Measurements from ENCODE around the gene EPSTI1.
"Not testable (repeated sequence)": the region's sequence is repeated elsewhere in the genome, so short reads cannot be mapped to it uniquely, and the experiment has no call there.

The EPSTI1 gene, protein sequence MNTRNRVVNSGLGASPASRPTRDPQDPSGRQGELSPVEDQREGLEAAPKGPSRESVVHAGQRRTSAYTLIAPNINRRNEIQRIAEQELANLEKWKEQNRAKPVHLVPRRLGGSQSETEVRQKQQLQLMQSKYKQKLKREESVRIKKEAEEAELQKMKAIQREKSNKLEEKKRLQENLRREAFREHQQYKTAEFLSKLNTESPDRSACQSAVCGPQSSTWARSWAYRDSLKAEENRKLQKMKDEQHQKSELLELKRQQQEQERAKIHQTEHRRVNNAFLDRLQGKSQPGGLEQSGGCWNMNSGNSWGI

DNA sequence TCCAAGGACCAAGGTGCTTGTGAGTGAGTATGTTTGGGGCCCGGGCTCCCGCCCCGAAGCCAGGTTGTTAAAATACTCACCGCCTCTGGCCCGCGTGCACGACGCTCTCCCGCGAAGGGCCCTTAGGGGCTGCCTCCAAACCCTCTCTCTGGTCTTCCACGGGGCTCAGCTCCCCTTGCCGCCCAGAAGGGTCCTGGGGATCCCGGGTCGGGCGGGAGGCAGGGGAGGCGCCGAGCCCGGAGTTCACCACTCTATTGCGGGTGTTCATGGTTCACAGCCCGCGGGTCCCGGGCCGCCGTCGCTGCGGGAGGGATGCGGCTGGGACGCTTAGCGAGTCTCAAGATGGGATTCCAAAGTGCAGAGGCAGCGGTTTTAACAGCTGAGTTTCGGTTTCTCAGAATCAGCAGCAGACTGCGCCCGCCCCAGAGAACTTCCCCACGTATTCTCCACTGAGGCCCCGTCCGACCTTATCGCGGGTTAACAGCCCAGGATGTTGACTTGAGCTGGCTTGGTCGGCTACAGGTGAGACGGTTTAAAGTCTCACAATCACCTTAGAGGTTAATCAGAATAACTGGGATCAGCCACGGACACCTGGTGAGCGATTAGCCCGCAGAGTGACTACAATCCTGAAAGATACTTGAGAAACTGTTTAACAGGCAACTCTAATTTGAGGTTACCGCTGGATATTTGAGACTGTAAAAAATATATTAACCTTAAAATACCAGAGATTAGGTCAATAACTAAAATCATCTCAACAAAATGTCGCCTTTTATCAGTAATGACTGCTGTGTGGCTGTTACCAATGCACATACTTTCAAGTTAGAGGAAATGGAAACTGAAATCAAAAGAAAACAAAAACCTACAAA, at the start of gene EPSTI1:
EPSTI1 (minus strand) TSS at position 344 of the 866 bp plus-strand sequence; CDS start at position 268, 76 bp downstream.
- no peak within 1 kb of the TSS for H3K27ac ChIP-seq
- TF ChIP-seq CTCF (conservative IDR thresholded peaks at IDR 0.05) = no peak

- no peak overlapping the region for H3K27ac ChIP-seq
- no peak for TF ChIP-seq CTCF (conservative IDR thresholded peaks at IDR 0.05)
Observed at GRCh38 chr13:43041369-43041921, 49.4 kb upstream of the EPSTI1 start.

GRCh38 chr13:43040581-43041368, 48.7 kb upstream of the EPSTI1 start:
- H3K27ac ChIP-seq = not testable (repeated sequence)

DNA sequence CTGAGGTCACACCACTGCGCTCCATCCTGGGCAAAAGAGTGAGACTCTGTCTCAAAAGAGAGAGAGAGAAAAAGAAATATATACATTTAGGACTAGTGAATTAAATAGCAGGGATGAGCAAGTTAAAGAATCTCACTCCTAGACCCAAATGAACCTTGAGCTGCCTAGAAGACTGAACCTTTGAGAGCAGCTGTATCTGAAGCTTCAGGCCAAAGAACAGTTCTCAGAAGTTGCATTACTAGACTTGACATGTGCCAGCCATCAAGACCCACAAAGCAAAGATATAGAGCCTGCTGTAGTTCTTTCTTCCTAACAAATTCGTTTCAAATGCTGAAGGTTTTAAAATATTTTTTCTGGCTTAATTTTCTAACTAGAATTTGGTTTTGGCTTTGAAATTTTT, 47.9 kb upstream of the EPSTI1 start:
- H3K27ac ChIP-seq = no peak overlapping the region
- TF ChIP-seq CTCF (conservative IDR thresholded peaks at IDR 0.05) = no peak

GRCh38 chr13:43036351-43037250, 44.6 kb upstream of the EPSTI1 start:
- TF ChIP-seq CTCF (conservative IDR thresholded peaks at IDR 0.05) = no peak
- no peak overlapping the region for H3K27ac ChIP-seq

- no peak for TF ChIP-seq CTCF (conservative IDR thresholded peaks at IDR 0.05)
- no peak overlapping the region for H3K27ac ChIP-seq
Observed at GRCh38 chr13:43033038-43033437, 41.0 kb upstream of the EPSTI1 start.

DNA sequence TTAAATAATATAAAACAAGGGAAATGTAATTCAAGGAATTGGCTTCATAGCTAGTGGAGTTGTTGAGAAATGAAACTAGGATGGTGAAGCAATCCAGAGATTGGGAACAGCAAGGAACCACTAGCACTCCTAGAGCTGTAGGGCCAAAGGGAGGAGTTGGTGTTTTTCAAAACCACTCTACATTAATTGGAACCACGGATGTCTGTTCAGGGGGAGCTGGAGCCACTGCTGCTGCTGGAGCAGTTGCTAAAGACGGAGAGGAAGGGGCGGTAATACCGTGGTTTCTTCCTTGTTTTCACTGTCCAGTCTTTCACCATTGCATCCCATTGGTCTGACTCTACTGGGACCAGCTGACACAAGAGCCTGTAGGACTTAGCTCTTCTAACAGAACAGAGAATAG, 39.8 kb upstream of the EPSTI1 start:
- H3K27ac ChIP-seq = no peak overlapping the region
- no peak for TF ChIP-seq CTCF (conservative IDR thresholded peaks at IDR 0.05)

Measured in VCaP (cell line).